CD4-positive, alpha-beta T cell (primary cell): ENCODE measurements around the gene ZNF438. TPM values are rescaled to one million over a fixed set of nuclear protein-coding genes. Genes with fewer than 3 reads are reported as not detected.

Source experiments
- ATAC-seq: fragments of 200-7000 bp; cut with Tn5 transposase; one replicate; pipeline ENCODE4 v1.10.0; 2022; ENCODE audit warnings: mild to moderate bottlenecking; ENCODE audit not compliant: poor library complexity
- CTCF ChIA-PET: fragments of 350-600 bp; sonication (Branson Sonifier 250); formaldehyde crosslinking; loops from one replicate; lab custom pipeline; 2021; ENCODE audit warnings: antibody characterized with exemption, inconsistent platforms; lab: Charles Lee
- POLR2A ChIA-PET: fragments of 350-600 bp; sonication (Branson Sonifier 250); formaldehyde crosslinking; loops from one replicate; lab custom pipeline; 2021; ENCODE audit warnings: antibody characterized with exemption, inconsistent platforms; lab: Charles Lee
- DNase-seq, 14 experiments: peaks; one replicate each; pipeline ENCODE4 v3.0.0-alpha.2; 2013 to 2020; ENCODE audit warnings: mixed read lengths in 2 of 14
- H3K27ac ChIP-seq, 2 donors: one replicate each; pipeline versions ENCODE4 v1.5.1 to v1.7.0; 2013; ENCODE audit warnings: low read length in 2 of 2, low read depth in 1 of 2, mild to moderate bottlenecking in 1 of 2
- H3K27me3 ChIP-seq, 2 experiments: 1 replicate in 1 of 2; 2 replicates in 1 of 2; pipeline versions ENCODE4 v1.6.1 to v1.7.0; 2013; ENCODE audit warnings: low read length in 2 of 2, control low read depth in 1 of 2, mild to moderate bottlenecking in 1 of 2, moderate library complexity in 1 of 2; ENCODE audit not compliant: insufficient read depth in 2 of 2, control insufficient read depth in 1 of 2
- H3K36me3 ChIP-seq: one replicate; pipeline ENCODE4 v1.6.1; 2013; ENCODE audit warnings: low read length, control low read depth; ENCODE audit not compliant: insufficient read depth
- H3K4me1 ChIP-seq: one replicate; pipeline ENCODE4 v1.6.1; 2013; ENCODE audit warnings: low read length, control low read depth; ENCODE audit not compliant: insufficient read depth
- H3K4me3 ChIP-seq: one replicate; pipeline ENCODE4 v1.5.1; 2013; ENCODE audit warnings: mild to moderate bottlenecking, low read length, moderate library complexity
- H3K9me3 ChIP-seq, 2 experiments: 1 replicate in 1 of 2; 2 replicates in 1 of 2; pipeline versions ENCODE4 v1.6.1 to v1.7.0; 2013; ENCODE audit warnings: low read length in 2 of 2, mild to moderate bottlenecking in 2 of 2, control low read depth in 1 of 2, moderate library complexity in 1 of 2; ENCODE audit not compliant: control insufficient read depth in 1 of 2, insufficient read depth in 1 of 2
- H3K27ac Mint-ChIP-seq: one replicate; pipeline ENCODE4 v1.8.0; 2020; ENCODE audit warnings: mixed read lengths
- H3K27me3 Mint-ChIP-seq: one replicate; pipeline ENCODE4 v1.8.0; 2021; ENCODE audit warnings: mixed read lengths
- H3K36me3 Mint-ChIP-seq: one replicate; pipeline ENCODE4 v1.8.0; 2021; ENCODE audit warnings: low read depth, mixed read lengths
- H3K4me1 Mint-ChIP-seq: one replicate; pipeline ENCODE4 v1.8.0; 2021; ENCODE audit warnings: low read depth, mixed read lengths
- H3K4me3 Mint-ChIP-seq: one replicate; pipeline ENCODE4 v1.8.0; 2020; ENCODE audit warnings: mild to moderate bottlenecking, mixed read lengths
- H3K9me3 Mint-ChIP-seq: one replicate; pipeline ENCODE4 v1.8.0; 2020; ENCODE audit warnings: mixed read lengths
- CTCF ChIP-seq: fragments of 200-600 bp; IDR thresholded peaks from one replicate; pipeline ENCODE4 v1.8.0; 2022; ENCODE audit warnings: antibody characterized with exemption, mild to moderate bottlenecking
- intact Hi-C, 2 experiments: fragments of 100-400 bp; cut with DNase I in 1 of 2; cut with micrococcal nuclease in 1 of 2; formaldehyde crosslinking; loops; one replicate each; pipeline versions ENCODE4 v1.15.1 to v1.9.0; 2023 to 2025; cut with DNase I, micrococcal nuclease
- total RNA-seq, 174 experiments: library from RNA in 2 of 174; stranded (reverse) in 2 of 174; gene quantifications; one replicate each; pipeline ENCODE4 v1.2.3 and lab custom pipeline; 2021 to 2026

ZNF438 gene
- total RNA-seq, 2 experiments from 2014 or later: 1.9 to 2.0 TPM

DNA sequence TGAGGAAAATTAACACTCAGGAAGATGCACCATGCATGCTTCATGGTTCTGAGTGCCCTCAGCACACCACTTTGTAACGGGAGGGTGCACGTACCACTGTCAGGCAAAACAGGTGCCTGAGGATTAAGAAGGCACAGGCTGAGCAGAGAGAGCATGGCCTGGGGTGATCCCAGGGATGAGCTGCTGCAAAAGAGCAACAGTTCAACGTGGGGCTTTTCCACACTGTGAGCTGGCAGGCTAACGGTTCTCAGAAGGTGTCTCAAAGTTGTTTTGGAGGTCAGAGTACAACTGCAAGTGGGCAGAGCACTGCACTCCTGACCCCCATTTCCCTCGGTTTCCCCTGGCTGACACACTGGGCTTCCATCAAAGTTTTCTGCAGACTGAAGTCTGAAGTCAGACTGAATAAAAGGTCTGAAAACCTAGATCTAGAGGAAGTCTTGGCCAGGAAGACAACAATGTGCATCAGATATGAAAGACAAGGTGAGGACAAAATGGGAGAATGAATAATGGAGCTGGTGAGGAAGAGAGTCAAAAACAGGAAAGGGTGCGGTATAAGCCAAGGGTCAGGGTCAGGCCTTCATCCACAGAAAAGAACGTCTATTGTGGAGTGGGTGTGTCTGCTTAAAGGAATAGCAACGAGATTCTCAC is 20.5 kb downstream of the ZNF438 start:
- no peak for TF ChIP-seq CTCF
- Histone ChIP-seq H3K27me3 (no peaks in the 10 kb centered on the region), H3K4me1 (no peaks in the 10 kb centered on the region), H3K36me3 (no peaks in the 10 kb centered on the region), H3K9me3 (no peaks in the 10 kb centered on the region), H3K4me3 (no peak overlapping the region), H3K27ac (no peak overlapping the region)
- ChIA-PET CTCF (no interaction called here), POLR2A (no interaction called here)
- Mint-ChIP-seq H3K27me3 (no peaks in the 10 kb centered on the region), H3K27ac (no peak overlapping the region), H3K36me3 (no peaks in the 10 kb centered on the region), H3K9me3 (no peaks in the 10 kb centered on the region), H3K4me3 (no peak overlapping the region), H3K4me1 (peaks cover 7% of the 10 kb centered on the region)
- no peak for DNase-seq
- intact Hi-C loops: no loop called here
- ATAC-seq: no peak

- CTCF ChIA-PET: no interaction called here
- no peak for TF ChIP-seq CTCF
- intact Hi-C loops: no loop called here
- DNase-seq (no peak), ATAC-seq (no peak)
- Mint-ChIP-seq H3K27me3 (no peaks in the 10 kb centered on the region), H3K4me1 (peaks cover 11% of the 10 kb centered on the region), H3K36me3 (no peaks in the 10 kb centered on the region), H3K4me3 (no peak overlapping the region), H3K27ac (no peak overlapping the region), H3K9me3 (no peaks in the 10 kb centered on the region)
- Histone ChIP-seq H3K9me3 (no peaks in the 10 kb centered on the region), H3K36me3 (no peaks in the 10 kb centered on the region), H3K4me3 (no peak overlapping the region), H3K4me1 (no peaks in the 10 kb centered on the region), H3K27ac (no peak overlapping the region), H3K27me3 (no peaks in the 10 kb centered on the region)
- POLR2A ChIA-PET: interaction anchor here (2.2 kb wide), 1 partner anchor 22 kb away, joined by 8 read pairs; the partner anchor contains the start of gene ZNF438
Observed at GRCh38 chr10:31010062-31010461, 21.6 kb downstream of the ZNF438 start.

DNA sequence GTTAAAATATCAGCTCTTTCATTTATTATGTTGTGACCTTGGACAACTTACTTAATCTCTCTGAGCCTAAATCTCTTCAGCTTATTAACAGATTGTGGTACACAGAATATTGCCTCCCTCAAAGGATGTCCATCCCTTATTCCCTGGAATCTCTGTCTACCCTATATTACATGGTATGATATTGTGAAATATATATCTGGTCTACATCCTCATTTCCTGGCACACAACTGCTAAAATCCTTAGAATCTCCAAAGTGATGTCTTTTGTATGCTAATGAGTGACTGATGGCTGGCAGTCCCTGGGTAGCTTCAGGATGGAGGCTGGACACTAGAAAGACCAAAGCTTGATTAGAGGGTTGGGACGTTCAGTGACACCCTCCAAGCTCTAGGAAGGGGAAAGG is 25.8 kb downstream of the ZNF438 start:
- no peaks in the 10 kb centered on the region for H3K27me3 Mint-ChIP-seq

More for the DNA sequence above, 25.8 kb downstream of the ZNF438 start:
- no peaks in the 10 kb centered on the region for H3K36me3 Mint-ChIP-seq
- TF ChIP-seq CTCF: no peak
- no peak overlapping the region for H3K4me3 ChIP-seq
- intact Hi-C loops: no loop called here
- H3K9me3 ChIP-seq: no peaks in the 10 kb centered on the region
- H3K27ac ChIP-seq: no peak overlapping the region
- ChIA-PET CTCF (no interaction called here), POLR2A (no interaction called here)
- DNase-seq (no peak), ATAC-seq (no peak)
- H3K4me1 ChIP-seq: peaks cover 3% of the 10 kb centered on the region
- H3K4me3 Mint-ChIP-seq: no peak overlapping the region
- H3K4me1 Mint-ChIP-seq: peaks cover 21% of the 10 kb centered on the region
- H3K27me3 ChIP-seq: no peaks in the 10 kb centered on the region
- no peaks in the 10 kb centered on the region for H3K36me3 ChIP-seq
- no peak overlapping the region for H3K27ac Mint-ChIP-seq
- H3K9me3 Mint-ChIP-seq: no peaks in the 10 kb centered on the region
